Measurements from ENCODE around the gene MT1M.

DNA sequence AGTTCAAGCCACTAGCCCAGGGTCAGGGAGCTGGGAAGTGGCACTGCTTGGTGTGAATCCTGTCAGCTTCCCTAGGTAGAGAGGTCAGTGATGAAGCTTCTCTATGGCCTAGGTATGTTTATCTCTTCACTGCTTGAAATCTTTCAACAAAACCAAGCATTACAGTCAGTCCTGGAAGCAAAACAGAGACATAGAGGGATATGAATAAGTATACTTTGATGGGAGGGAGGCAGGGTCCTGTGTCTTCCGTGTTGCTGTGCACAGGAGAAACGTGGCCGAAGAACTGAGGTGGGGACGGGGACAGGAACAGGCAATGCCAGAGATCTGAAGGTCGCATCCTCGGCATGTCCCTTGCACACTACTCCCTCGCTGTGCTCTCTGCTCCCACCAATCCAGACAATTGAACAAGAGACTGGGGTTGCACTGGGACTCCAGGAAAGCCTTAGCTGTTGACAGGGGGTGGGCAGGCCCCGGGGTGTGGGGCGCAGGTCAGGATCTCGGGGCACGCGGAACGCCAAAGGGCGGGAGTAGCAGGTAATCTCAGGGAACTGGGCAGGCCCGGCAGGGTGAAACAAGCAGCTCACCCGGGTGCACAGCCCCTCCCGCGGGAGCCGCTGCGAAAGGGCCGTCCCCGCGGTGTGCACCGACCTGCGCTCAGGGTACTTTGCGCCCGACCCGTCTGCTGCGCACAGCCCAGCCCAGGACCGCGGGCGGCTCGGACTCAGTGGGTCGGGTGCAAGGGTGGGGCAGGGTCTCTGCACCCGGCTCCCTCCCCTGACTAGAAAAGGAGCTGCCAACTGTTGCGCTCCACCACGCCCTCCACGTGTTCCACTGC is 36.8 kb downstream of the MT1M start, which contains the start of gene MT1H:
- no peak for TF ChIP-seq CBX3 (IDR thresholded peaks at IDR 0.05; ENCODE audit: borderline replicate concordance, low read depth)
- no peak for TF ChIP-seq FOXK2 (IDR thresholded peaks at IDR 0.05)
- TF ChIP-seq POLR2AphosphoS2 (IDR thresholded peaks at IDR 0.05; ENCODE audit: low read depth, low read length), result no peak
